ENCODE data around the gene UBASH3A. TPM values are rescaled to one million over a fixed set of nuclear protein-coding genes. Genes with fewer than 3 reads are reported as not detected.

The UBASH3A gene
- total RNA-seq, 1 donor from 2014 or later: not detected

DNA sequence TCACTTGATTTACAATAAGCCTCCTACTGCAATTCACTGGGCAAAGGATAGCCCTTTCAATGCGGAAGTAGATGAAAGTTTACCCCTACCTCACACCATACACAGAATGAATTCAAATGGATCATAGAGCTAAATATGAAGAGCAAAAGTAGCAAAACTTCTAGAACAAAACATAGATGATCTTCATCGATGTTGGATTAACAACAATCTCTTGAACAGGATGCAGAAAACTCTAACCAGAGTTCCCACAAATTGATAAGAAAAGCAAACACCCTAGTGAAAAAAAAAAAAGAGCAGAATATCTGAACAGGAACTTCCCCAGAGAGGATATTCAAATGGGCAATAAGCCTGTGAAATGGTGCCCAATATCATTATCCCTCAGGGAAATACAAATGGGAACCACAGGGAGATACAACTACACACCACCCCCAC is 1.9 kb upstream of the UBASH3A start:
- Mint-ChIP-seq H3K27ac (peak overlapping the region; percentile 28), H3K4me3 (no peak overlapping the region), H3K36me3 (no peaks in the 10 kb centered on the region), H3K27me3 (peaks cover 3% of the 10 kb centered on the region), H3K4me1 (ENCODE audit: unreplicated experiment) (peaks cover 22% of the 10 kb centered on the region), H3K9me3 (no peaks in the 10 kb centered on the region)
- no peak for DNase-seq (ENCODE audit: extremely low spot score, unreplicated experiment)
- TF ChIP-seq, protein P1, sequence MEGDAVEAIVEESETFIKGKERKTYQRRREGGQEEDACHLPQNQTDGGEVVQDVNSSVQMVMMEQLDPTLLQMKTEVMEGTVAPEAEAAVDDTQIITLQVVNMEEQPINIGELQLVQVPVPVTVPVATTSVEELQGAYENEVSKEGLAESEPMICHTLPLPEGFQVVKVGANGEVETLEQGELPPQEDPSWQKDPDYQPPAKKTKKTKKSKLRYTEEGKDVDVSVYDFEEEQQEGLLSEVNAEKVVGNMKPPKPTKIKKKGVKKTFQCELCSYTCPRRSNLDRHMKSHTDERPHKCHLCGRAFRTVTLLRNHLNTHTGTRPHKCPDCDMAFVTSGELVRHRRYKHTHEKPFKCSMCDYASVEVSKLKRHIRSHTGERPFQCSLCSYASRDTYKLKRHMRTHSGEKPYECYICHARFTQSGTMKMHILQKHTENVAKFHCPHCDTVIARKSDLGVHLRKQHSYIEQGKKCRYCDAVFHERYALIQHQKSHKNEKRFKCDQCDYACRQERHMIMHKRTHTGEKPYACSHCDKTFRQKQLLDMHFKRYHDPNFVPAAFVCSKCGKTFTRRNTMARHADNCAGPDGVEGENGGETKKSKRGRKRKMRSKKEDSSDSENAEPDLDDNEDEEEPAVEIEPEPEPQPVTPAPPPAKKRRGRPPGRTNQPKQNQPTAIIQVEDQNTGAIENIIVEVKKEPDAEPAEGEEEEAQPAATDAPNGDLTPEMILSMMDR (conservative IDR thresholded peaks at IDR 0.05): no peak

DNA sequence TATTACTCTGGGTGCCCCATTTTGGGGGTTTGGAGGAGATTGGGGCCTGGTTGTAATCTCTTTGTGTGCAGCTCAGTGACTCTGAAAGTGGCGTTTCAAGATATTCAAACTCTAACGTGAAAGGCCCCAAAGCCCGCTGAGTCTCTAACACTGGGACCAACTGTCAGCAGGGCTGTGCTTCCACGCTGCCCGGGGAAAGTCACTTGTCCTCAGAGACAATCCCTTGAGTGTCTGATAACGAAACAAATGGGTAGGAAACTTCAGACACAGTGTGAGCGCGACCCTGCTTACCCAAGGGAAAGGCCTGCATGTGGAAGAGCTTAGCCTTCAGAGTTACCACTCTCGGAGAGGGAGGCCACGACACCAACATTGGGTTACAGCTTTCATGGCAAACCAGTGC is 837 bp downstream of the UBASH3A start:
- H3K9me3 Mint-ChIP-seq: no peaks in the 10 kb centered on the region
- no peak overlapping the region for H3K4me3 Mint-ChIP-seq
- TF ChIP-seq, protein P1 (conservative IDR thresholded peaks at IDR 0.05): no peak
- no peak for DNase-seq (ENCODE audit: extremely low spot score, unreplicated experiment)
- H3K4me1 Mint-ChIP-seq (ENCODE audit: unreplicated experiment): no peaks in the 10 kb centered on the region
- H3K27ac Mint-ChIP-seq: no peak overlapping the region
- peaks cover 3% of the 10 kb centered on the region for H3K27me3 Mint-ChIP-seq
- no peaks in the 10 kb centered on the region for H3K36me3 Mint-ChIP-seq

DNA sequence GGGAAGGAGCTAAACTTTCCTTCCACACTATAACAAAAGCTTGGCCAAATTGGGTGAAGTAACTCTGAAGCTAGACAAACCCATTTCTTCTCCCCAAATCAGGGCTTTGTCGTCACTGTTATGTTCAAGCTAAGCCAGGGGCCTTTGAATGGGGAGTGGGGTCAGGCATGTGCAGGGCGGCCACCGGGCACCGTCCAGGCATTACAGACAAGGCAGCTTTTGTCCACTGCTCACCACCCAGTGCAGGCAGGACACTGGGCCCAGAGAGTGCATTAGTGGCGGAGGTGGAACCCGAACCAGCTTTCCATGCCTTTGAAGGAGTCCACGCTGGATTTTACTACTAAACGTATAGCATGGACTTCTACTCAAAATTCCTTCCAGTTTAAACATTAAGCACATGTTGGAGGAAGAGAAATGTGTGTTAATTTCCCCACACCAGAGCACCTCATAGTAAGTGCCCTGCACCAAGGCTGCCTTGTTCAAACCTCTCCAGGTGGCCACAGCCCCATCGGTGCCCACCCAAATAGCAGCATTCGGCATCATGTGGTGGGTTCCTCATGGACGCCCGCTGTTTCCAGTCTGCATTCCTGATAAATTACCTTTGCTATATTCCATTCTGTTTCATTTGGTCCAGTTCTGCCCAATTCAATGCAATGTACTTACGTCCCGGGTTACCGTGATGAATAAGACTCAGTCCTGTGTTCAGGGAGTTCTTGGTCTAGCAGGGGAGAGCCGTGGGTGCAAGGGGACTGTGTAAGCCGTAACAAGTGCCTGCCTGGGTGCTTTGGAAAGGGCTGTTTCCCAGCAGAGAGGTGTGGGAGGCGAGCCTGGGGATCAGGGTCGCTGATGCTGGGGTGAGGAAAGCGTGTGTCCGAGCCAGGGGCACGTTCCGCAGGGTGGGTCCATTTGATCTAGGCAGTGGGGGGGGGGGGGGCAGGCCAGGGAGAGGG is 1.6 kb downstream of the UBASH3A start:
- Mint-ChIP-seq H3K36me3 (no peaks in the 10 kb centered on the region), H3K27me3 (peaks cover 3% of the 10 kb centered on the region), H3K27ac (no peak overlapping the region), H3K4me1 (ENCODE audit: unreplicated experiment) (no peaks in the 10 kb centered on the region), H3K9me3 (no peaks in the 10 kb centered on the region), H3K4me3 (no peak overlapping the region)
- DNase-seq (ENCODE audit: extremely low spot score, unreplicated experiment): no peak
- TF ChIP-seq, protein P1 (conservative IDR thresholded peaks at IDR 0.05): no peak

DNA sequence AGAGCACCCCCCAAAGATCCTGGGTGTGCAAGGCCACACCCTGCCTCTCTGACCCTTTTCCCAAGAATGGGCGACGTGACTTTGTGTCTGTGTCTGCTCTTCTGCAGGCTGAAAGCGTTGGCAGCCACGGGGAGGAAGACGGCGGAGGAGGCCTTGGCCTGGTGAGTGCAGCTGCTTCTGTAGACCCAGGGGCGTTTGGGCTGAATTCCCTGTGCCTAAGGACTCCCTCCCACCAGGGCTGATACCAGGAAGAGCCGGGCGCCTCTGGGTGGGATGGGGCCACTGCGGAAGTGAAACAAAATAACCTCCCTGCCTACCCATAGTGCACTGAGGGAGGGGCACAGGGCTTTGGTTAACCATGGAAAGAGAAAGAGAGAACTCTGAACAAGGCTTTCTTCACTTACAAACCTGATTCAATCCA is 2.5 kb downstream of the UBASH3A start:
- H3K36me3 Mint-ChIP-seq: no peaks in the 10 kb centered on the region

DNA sequence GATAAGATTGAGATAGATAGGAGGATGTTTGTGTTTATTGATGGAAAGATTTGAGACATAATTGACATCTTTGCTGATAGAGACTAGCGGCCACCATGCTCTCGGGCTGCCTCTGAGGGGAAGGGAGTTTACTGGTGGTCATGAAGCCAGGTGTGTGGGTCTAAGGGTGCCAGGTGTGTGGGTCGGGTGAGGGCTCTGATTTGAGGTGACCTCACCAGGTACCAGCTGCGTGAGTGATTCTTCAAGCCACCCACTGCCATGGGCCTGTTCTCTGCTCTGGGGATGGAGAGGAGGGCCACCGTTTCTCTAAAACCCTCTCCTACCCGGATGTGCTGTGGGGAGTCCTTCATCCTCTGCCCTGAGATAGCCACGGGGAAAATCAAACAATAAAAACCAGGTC is 3.2 kb downstream of the UBASH3A start:
- TF ChIP-seq, protein P1 (conservative IDR thresholded peaks at IDR 0.05): no peak
- Mint-ChIP-seq H3K36me3 (no peaks in the 10 kb centered on the region), H3K9me3 (no peaks in the 10 kb centered on the region), H3K4me1 (ENCODE audit: unreplicated experiment) (no peaks in the 10 kb centered on the region), H3K27ac (no peak overlapping the region), H3K27me3 (peaks cover 3% of the 10 kb centered on the region), H3K4me3 (no peak overlapping the region)
- no peak for DNase-seq (ENCODE audit: extremely low spot score, unreplicated experiment)

More for the DNA sequence above, 2.5 kb downstream of the UBASH3A start:
- TF ChIP-seq, protein P1 (conservative IDR thresholded peaks at IDR 0.05): no peak
- no peaks in the 10 kb centered on the region for H3K9me3 Mint-ChIP-seq
- peaks cover 3% of the 10 kb centered on the region for H3K27me3 Mint-ChIP-seq
- no peak overlapping the region for H3K27ac Mint-ChIP-seq
- H3K4me1 Mint-ChIP-seq (ENCODE audit: unreplicated experiment): no peaks in the 10 kb centered on the region
- no peak for DNase-seq (ENCODE audit: extremely low spot score, unreplicated experiment)
- H3K4me3 Mint-ChIP-seq: no peak overlapping the region
